GM12878 (cell line): ENCODE results near the gene SPOCK1. TPM values are rescaled to one million over a fixed set of nuclear protein-coding genes. Genes with fewer than 3 reads are reported as not detected.

Experiments
- ATAC-seq: fragments of 200-7000 bp; cut with Tn5 transposase; 3 replicates; pipeline ENCODE4 v1.9.1; 2020; ENCODE audit warnings: mild to moderate bottlenecking, moderate library complexity
- BruUV-seq: library from RNA; stranded (reverse); fragments of 400-500 nt; replicated peaks from 2 replicates; lab custom pipeline; 2021; lab: Mats Ljungman, UMichigan
- CTCF ChIA-PET: fragments of 300-600 bp; sonication (Branson Sonifier 250); formaldehyde crosslinking; extraction: SDS; loops from one replicate; lab custom pipeline; 2021; ENCODE audit warnings: inconsistent platforms; lab: Yijun Ruan, JAX
- POLR2A ChIA-PET: fragments of 350-600 bp; formaldehyde crosslinking; extraction: SDS; loops from one replicate; lab custom pipeline; 2021; ENCODE audit warnings: inconsistent platforms; lab: Charles Lee
- RAD21 ChIA-PET: fragments of 300-600 bp; sonication (Branson Sonifier 250); formaldehyde crosslinking; loops from one replicate; lab custom pipeline; 2023; ENCODE audit warnings: antibody characterized with exemption; ENCODE audit not compliant: unreplicated experiment; lab: Charles Lee
- SMC1A ChIA-PET: fragments of 300-600 bp; sonication (Branson Sonifier 250); formaldehyde crosslinking; loops from one replicate; lab custom pipeline; 2023; ENCODE audit not compliant: unreplicated experiment, uncharacterized antibody; lab: Charles Lee
- DNase-seq: peaks from one replicate; pipeline ENCODE4 v3.0.0-alpha.2; 2011; ENCODE audit warnings: low read depth, low spot score
- FAIRE-seq: peaks from 3 replicates; lab custom pipeline; 2011; peaks lifted over from hg19 to GRCh38; lab: Jason Lieb, UNC
- H2AFZ ChIP-seq: 2 replicates; pipeline ENCODE4 v1.6.0; 2011; ENCODE audit warnings: low read depth, low read length, control low read depth; ENCODE audit not compliant: control insufficient read depth
- H3K27ac ChIP-seq: 2 replicates; pipeline ENCODE4 v1.5.1; 2011; ENCODE audit warnings: control low read depth; ENCODE audit not compliant: control insufficient read depth, insufficient read depth
- H3K27me3 ChIP-seq, 2 experiments: replicated peaks in 1 of 2; 2 replicates each; pipeline versions ENCODE4 v1.6.0 to v1.6.1; 2011; ENCODE audit warnings: low read length in 1 of 2; ENCODE audit not compliant: control insufficient read depth in 2 of 2, insufficient read depth in 2 of 2
- H3K36me3 ChIP-seq, 2 experiments: 2 replicates each; pipeline ENCODE4 v1.5.1; 2011; ENCODE audit warnings: low read length in 1 of 2; ENCODE audit not compliant: control insufficient read depth in 2 of 2, insufficient read depth in 2 of 2
- H3K4me1 ChIP-seq: 2 replicates; pipeline ENCODE4 v1.6.1; 2011; ENCODE audit warnings: mild to moderate bottlenecking, low read length, moderate library complexity, mixed read lengths; ENCODE audit not compliant: control insufficient read depth, insufficient read depth
- H3K4me2 ChIP-seq: 2 replicates; pipeline ENCODE4 v1.6.0; 2011; ENCODE audit warnings: control low read depth; ENCODE audit not compliant: control insufficient read depth, insufficient read depth
- H3K4me3 ChIP-seq: fragments of 200-600 bp; sonication (generic); 2 replicates; pipeline ENCODE4 v1.5.1; 2016
- H3K79me2 ChIP-seq: 2 replicates; pipeline ENCODE4 v1.6.0; 2011; ENCODE audit warnings: low read length; ENCODE audit not compliant: control insufficient read depth, insufficient read depth
- H3K9ac ChIP-seq: 2 replicates; pipeline ENCODE4 v1.8.0; 2011; ENCODE audit warnings: low read length, control low read depth, mixed read lengths; ENCODE audit not compliant: control insufficient read depth, insufficient read depth
- H3K9me3 ChIP-seq: replicated peaks from 3 replicates; pipeline ENCODE4 v1.5.1; 2011; ENCODE audit warnings: mild to moderate bottlenecking, low read length; ENCODE audit not compliant: control insufficient read depth, insufficient read depth
- H4K20me1 ChIP-seq: 2 replicates; pipeline ENCODE4 v1.6.0; 2011; ENCODE audit not compliant: control insufficient read depth, insufficient read depth
- ATF7 ChIP-seq: fragments of 450-650 bp; IDR thresholded peaks from 2 replicates; pipeline ENCODE4 v1.6.1; 2016; ENCODE audit warnings: low read depth, mild to moderate bottlenecking
- EZH2 ChIP-seq: IDR thresholded peaks from 2 replicates; pipeline ENCODE4 v1.6.1; 2012; ENCODE audit warnings: low read depth, mild to moderate bottlenecking, control low read depth, inconsistent platforms, low read length, borderline replicate concordance; ENCODE audit not compliant: control insufficient read depth
- FOXM1 ChIP-seq: IDR thresholded peaks from 2 replicates; pipeline ENCODE4 v1.6.1; 2012; ENCODE audit warnings: low read depth, mild to moderate bottlenecking, inconsistent platforms, low read length, moderate library complexity
- KDM1A ChIP-seq: fragments of 200-600 bp; sonication (generic); IDR thresholded peaks from 2 replicates; pipeline ENCODE4 v1.6.1; 2016; ENCODE audit warnings: borderline replicate concordance
- MAX ChIP-seq: IDR thresholded peaks from 2 replicates; pipeline ENCODE4 v1.6.1; 2012; ENCODE audit warnings: low read depth, low read length, improper control_type of control experiment
- SKIL ChIP-seq: fragments of 450-650 bp; IDR thresholded peaks from 2 replicates; pipeline ENCODE4 v1.6.1; 2017; ENCODE audit warnings: mild to moderate bottlenecking, low read depth, inconsistent platforms; ENCODE audit not compliant: poor library complexity, severe bottlenecking
- SREBF1 ChIP-seq: IDR thresholded peaks from 2 replicates; pipeline ENCODE4 v1.6.1; 2012; ENCODE audit warnings: mild to moderate bottlenecking, low read length
- STAT1 ChIP-seq: fragments of 450-650 bp; conservative IDR thresholded peaks from 2 replicates; pipeline ENCODE4 v1.6.1; 2014; ENCODE audit warnings: antibody characterized with exemption, mild to moderate bottlenecking
- TCF12 ChIP-seq: IDR thresholded peaks from 2 replicates; pipeline ENCODE4 v1.6.1; 2011; ENCODE audit warnings: low read depth, mild to moderate bottlenecking, low read length
- ZBTB11 ChIP-seq: fragments of 450-650 bp; formaldehyde crosslinking; IDR thresholded peaks from 2 replicates; pipeline ENCODE4 v1.5.0; 2022; ENCODE audit warnings: mild to moderate bottlenecking, missing genetic modification characterization
- ZNF622 ChIP-seq: fragments of 450-650 bp; IDR thresholded peaks from 2 replicates; pipeline ENCODE4 v1.6.1; 2017; ENCODE audit warnings: mild to moderate bottlenecking, inconsistent platforms
- ZZZ3 ChIP-seq: IDR thresholded peaks from 2 replicates; pipeline ENCODE4 v1.6.1; 2011; ENCODE audit warnings: low read depth; ENCODE audit not compliant: control insufficient read depth, insufficient read length
- WGBS: methylation state at CpG from one replicate; pipeline ENCODE4 v1.1.6; 2016; ENCODE audit warnings: low lambda C conversion rate; ENCODE audit not compliant: insufficient replicate concordance, insufficient coverage; ENCODE audit errors: missing lambda C conversion rate; 5-methylcytosine and 5-hydroxymethylcytosine counted together
- in situ Hi-C: fragments of 300-500 bp; cut with MboI; formaldehyde crosslinking; loops from 9 replicates; pipeline ENCODE4 v1.14.3; 2018; ENCODE audit warnings: mixed read lengths
- intact Hi-C: fragments of 100-400 bp; cut with micrococcal nuclease; formaldehyde crosslinking; loops from one replicate; pipeline ENCODE4 v1.14.2; 2022; ENCODE audit not compliant: unreplicated experiment
- polyA plus RNA-seq, 11 experiments: library from polyadenylated mRNA; depleted of rRNA in 4 of 11; unstranded in 6 of 11; stranded (reverse) in 5 of 11; fragments of >200 nt; fragmentation: Nextera tagmentation in 4 of 11; fragmentation: Illumina TruSeq in 1 of 11; extraction: Ambion mirVana in 4 of 11; extraction: Trizol in 1 of 11; gene quantifications; 1 replicate in 1 of 11; 2 replicates in 10 of 11; pipeline versions ENCODE4 v1.2.1 to v1.2.3, GENCODE V29; 2011 to 2016; ENCODE audit warnings: inconsistent platforms in 2 of 11, missing spikeins in 2 of 11, low read depth in 1 of 11
- total RNA-seq, 4 experiments: library from RNA; depleted of rRNA in 3 of 4; stranded (reverse); fragments of >200 nt in 3 of 4; fragmentation: Illumina TruSeq in 1 of 4; extraction: Trizol in 1 of 4; gene quantifications; 2 replicates each; pipeline versions ENCODE4 v1.2.1 to v1.2.3, GENCODE V29; 2013 to 2021
- TF ChIP-seq, protein P1 (sequence below): IDR thresholded peaks from 2 replicates; pipeline ENCODE4 v1.6.1; 2011; ENCODE audit warnings: mild to moderate bottlenecking, low read depth, low read length, moderate library complexity; ENCODE audit not compliant: insufficient replicate concordance

Gene SPOCK1
- total and polyA plus RNA-seq, 10 of the 15 experiments (the other 5 are each of a cell fraction or from before 2014, with no cell fraction given) = 0.06 to 0.68 (median 0.25) TPM; not detected in 3

DNA sequence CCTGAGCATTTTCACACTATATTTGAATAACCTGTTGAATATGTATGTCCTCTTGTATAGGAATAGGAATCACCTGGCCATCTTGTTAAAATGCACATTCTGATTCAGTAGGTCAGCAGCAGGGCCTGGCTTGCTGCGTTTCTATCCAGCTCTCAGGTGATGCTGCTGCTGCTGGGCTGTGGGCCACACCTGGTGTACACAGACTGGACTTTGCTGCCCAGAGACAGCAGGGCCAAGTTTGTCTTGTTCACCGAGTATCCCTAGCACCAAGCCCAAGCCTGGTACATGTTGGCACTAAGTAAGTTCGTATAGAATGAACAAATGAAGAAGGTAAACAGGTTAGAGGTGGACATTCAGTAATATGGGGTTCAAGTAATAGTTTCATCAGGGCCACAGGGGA lies 151.3 kb downstream of the SPOCK1 start (continued):
- no peak for TF ChIP-seq SKIL
- no peak for TF ChIP-seq ZBTB11

DNA sequence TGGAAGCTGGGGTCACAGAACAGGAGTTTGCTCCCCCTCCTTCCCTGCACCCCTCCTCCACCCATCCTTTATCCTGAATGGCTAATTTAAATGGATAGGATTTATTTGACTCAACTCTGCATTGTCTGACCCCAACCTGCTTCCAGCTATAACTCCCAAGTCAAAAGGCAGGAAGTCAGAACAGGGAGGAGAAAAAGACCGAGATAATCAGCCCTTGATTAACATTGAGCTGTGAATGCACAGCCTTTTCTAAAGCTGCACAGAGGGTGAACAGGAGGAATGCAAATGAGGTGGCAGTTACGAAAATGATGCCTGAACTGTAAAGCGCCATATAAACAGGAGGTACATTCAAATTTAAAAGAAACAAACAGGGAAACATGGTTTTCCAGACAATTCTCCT lies 152.8 kb downstream of the SPOCK1 start:
- ATAC-seq (no peak), FAIRE-seq (no peak), DNase-seq (no peak)
- no TSS peak for BruUV-seq
- Histone ChIP-seq H3K4me2 (no peak overlapping the region), H3K36me3 (no peaks in the 10 kb centered on the region), H4K20me1 (no peaks in the 10 kb centered on the region), H3K4me3 (no peak overlapping the region), H3K27ac (no peak overlapping the region), H3K4me1 (no peaks in the 10 kb centered on the region), H3K9ac (no peak overlapping the region), H3K9me3 (no peaks in the 10 kb centered on the region), H3K27me3 (peaks cover 0 to 2% of the 10 kb centered on the region in 2 experiments; a peak in 2 of 4 replicates), H3K79me2 (no peaks in the 10 kb centered on the region), H2AFZ (no peak overlapping the region)
- ChIA-PET SMC1A (interaction anchor here (0.8 to 1.3 kb wide), 2 partner anchors 20 to 151 kb away, joined by 3 to 6 read pairs; no protein-coding TSS in a partner anchor), RAD21 (interaction anchor here (0.8 kb wide), 1 partner anchor 26 kb away, joined by 3 read pairs; no protein-coding TSS in a partner anchor), POLR2A (interaction anchor here (0.6 kb wide), 1 partner anchor 87 kb away, joined by 4 read pairs; no protein-coding TSS in a partner anchor), CTCF (interaction anchor here (0.9 to 1.3 kb wide), 2 partner anchors 19 to 26 kb away, joined by 4 read pairs; no protein-coding TSS in a partner anchor)
- 0% methylated on average over 3 of the region's 3 CpGs for WGBS
- intact Hi-C loops (no loop called here), in situ Hi-C loops (loop anchor here (25.0 kb wide), 1 partner anchor 741 kb away; the partner anchor contains the start of gene WNT8A)
- TF ChIP-seq TCF12 (no peak), STAT1 (no peak), ATF7 (no peak), KDM1A (no peak), EZH2 (no peak), MAX (no peak), ZZZ3 (no peak), ZNF622 (no peak), FOXM1 (no peak), SREBF1 (no peak)
- TF ChIP-seq, protein P1, sequence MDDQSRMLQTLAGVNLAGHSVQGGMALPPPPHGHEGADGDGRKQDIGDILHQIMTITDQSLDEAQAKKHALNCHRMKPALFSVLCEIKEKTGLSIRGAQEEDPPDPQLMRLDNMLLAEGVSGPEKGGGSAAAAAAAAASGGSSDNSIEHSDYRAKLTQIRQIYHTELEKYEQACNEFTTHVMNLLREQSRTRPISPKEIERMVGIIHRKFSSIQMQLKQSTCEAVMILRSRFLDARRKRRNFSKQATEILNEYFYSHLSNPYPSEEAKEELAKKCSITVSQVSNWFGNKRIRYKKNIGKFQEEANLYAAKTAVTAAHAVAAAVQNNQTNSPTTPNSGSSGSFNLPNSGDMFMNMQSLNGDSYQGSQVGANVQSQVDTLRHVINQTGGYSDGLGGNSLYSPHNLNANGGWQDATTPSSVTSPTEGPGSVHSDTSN = no peak
